Common myeloid progenitor, CD34-positive (primary cell): ENCODE data around the gene PLK2.
A peak's percentile ranks its signal among the peaks of the same experiment; 100 is the strongest.

Source experiments
- CTCF ChIA-PET: fragments of 350-600 bp; sonication (Branson Sonifier 250); formaldehyde crosslinking; loops from one replicate; lab custom pipeline; 2021; ENCODE audit warnings: antibody characterized with exemption; lab: Charles Lee
- POLR2A ChIA-PET: fragments of 350-600 bp; sonication (Branson Sonifier 250); formaldehyde crosslinking; loops from one replicate; lab custom pipeline; 2021; ENCODE audit warnings: antibody characterized with exemption; lab: Charles Lee
- DNase-seq, 3 donors: peaks; one replicate each; pipeline versions ENCODE4 v3.0.0 to v3.0.0-alpha.2; 2013
- H3K27ac ChIP-seq, 2 experiments: 1 replicate in 1 of 2; 2 replicates in 1 of 2; pipeline ENCODE4 v1.7.0; 2013; ENCODE audit warnings: inconsistent platforms in 2 of 2, low read length in 2 of 2, mild to moderate bottlenecking in 2 of 2, low read depth in 1 of 2, moderate library complexity in 1 of 2; ENCODE audit not compliant: severe bottlenecking in 2 of 2, insufficient read depth in 1 of 2, poor library complexity in 1 of 2
- H3K27me3 ChIP-seq, 5 experiments: replicated peaks in 2 of 5; 1 replicate in 3 of 5; 2 replicates in 2 of 5; pipeline versions ENCODE4 v1.6.1 to v1.7.0; 2013; ENCODE audit warnings: low read length in 4 of 5, mild to moderate bottlenecking in 2 of 5, moderate library complexity in 2 of 5, inconsistent platforms in 1 of 5; ENCODE audit not compliant: insufficient read depth in 5 of 5, control insufficient read depth in 4 of 5
- H3K36me3 ChIP-seq, 4 experiments: 1 replicate in 2 of 4; 2 replicates in 2 of 4; pipeline versions ENCODE4 v1.6.1 to v1.7.0; 2013; ENCODE audit warnings: low read length in 3 of 4, control low read depth in 1 of 4, mild to moderate bottlenecking in 1 of 4; ENCODE audit not compliant: control insufficient read depth in 4 of 4, insufficient read depth in 4 of 4
- H3K4me1 ChIP-seq, 4 experiments: 1 replicate in 3 of 4; 2 replicates in 1 of 4; pipeline versions ENCODE4 v1.6.1 to v1.7.1; 2013; ENCODE audit warnings: low read length in 3 of 4, mild to moderate bottlenecking in 3 of 4, control low read depth in 1 of 4, inconsistent platforms in 1 of 4, moderate library complexity in 1 of 4; ENCODE audit not compliant: control insufficient read depth in 4 of 4, insufficient read depth in 4 of 4; ENCODE audit errors: control extremely low read depth in 1 of 4
- H3K4me3 ChIP-seq, 7 experiments: 1 replicate in 4 of 7; 2 replicates in 3 of 7; pipeline versions ENCODE4 v1.5.1 to v1.7.0; 2013; ENCODE audit warnings: mild to moderate bottlenecking in 7 of 7, low read length in 6 of 7, moderate library complexity in 6 of 7, inconsistent platforms in 2 of 7, low read depth in 2 of 7, control low read depth in 1 of 7; ENCODE audit not compliant: insufficient read depth in 4 of 7, control insufficient read depth in 1 of 7; ENCODE audit errors: extremely low read depth in 1 of 7
- H3K9me3 ChIP-seq, 5 experiments: 1 replicate in 4 of 5; 2 replicates in 1 of 5; pipeline versions ENCODE4 v1.6.1 to v1.7.1; 2013; ENCODE audit warnings: low read length in 4 of 5, mild to moderate bottlenecking in 2 of 5, inconsistent platforms in 1 of 5, low read depth in 1 of 5, moderate library complexity in 1 of 5; ENCODE audit not compliant: control insufficient read depth in 4 of 5, insufficient read depth in 2 of 5; ENCODE audit errors: control extremely low read depth in 1 of 5
- WGBS: methylation state at CpG from one replicate; pipeline ENCODE4 v1.1.5; 2013; ENCODE audit not compliant: insufficient coverage; 5-methylcytosine and 5-hydroxymethylcytosine counted together

Gene PLK2

GRCh38 chr5:58482536-58482935 is 22.6 kb upstream of the PLK2 start:
- WGBS, result 100% methylated on average over 1 of the region's 1 CpG

GRCh38 chr5:58481828-58482227 is 21.9 kb upstream of the PLK2 start:
- no peak overlapping the region for H3K27ac ChIP-seq
- H3K4me1 ChIP-seq, result peaks cover 1 to 17% (median 6%) of the 10 kb centered on the region in 4 experiments
- ChIA-PET POLR2A (no interaction called here), CTCF (no interaction called here)
- no peak overlapping the region for H3K4me3 ChIP-seq
- H3K36me3 ChIP-seq, result no peaks in the 10 kb centered on the region
- no peak for DNase-seq
- WGBS, result 98% methylated on average over 6 of the region's 6 CpGs
- H3K27me3 ChIP-seq, result no peaks in the 10 kb centered on the region
- no peaks in the 10 kb centered on the region for H3K9me3 ChIP-seq

More at GRCh38 chr5:58482536-58482935, 22.6 kb upstream of the PLK2 start:
- CTCF ChIA-PET, result no interaction called here
- H3K27ac ChIP-seq, result no peak overlapping the region
- peaks cover 0 to 10% (median 3%) of the 10 kb centered on the region in 4 experiments for H3K4me1 ChIP-seq
- H3K4me3 ChIP-seq, result no peak overlapping the region
- H3K27me3 ChIP-seq, result no peaks in the 10 kb centered on the region
- DNase-seq, result no peak
- H3K36me3 ChIP-seq, result no peaks in the 10 kb centered on the region
- no peaks in the 10 kb centered on the region for H3K9me3 ChIP-seq
- POLR2A ChIA-PET, result no interaction called here

- POLR2A ChIA-PET, result no interaction called here
- H3K36me3 ChIP-seq, result no peaks in the 10 kb centered on the region
- peaks cover 0 to under 1% (median 0%) of the 10 kb centered on the region in 5 experiments for H3K9me3 ChIP-seq
- DNase-seq, result no peak
- no peak overlapping the region for H3K4me3 ChIP-seq
- CTCF ChIA-PET, result interaction anchor here (1.0 to 1.1 kb wide), 2 partner anchors 14 to 981 kb away, joined by 3 read pairs; no protein-coding TSS in a partner anchor
- no peaks in the 10 kb centered on the region for H3K27me3 ChIP-seq
- no peak overlapping the region for H3K27ac ChIP-seq
- peaks cover 1 to 20% (median 6%) of the 10 kb centered on the region in 4 experiments for H3K4me1 ChIP-seq
Measured at GRCh38 chr5:58481066-58481676, 21.3 kb upstream of the PLK2 start.

GRCh38 chr5:58477760-58478376 is 18.0 kb upstream of the PLK2 start:
- Histone ChIP-seq H3K4me1 (peaks cover 1 to 12% (median 4%) of the 10 kb centered on the region in 4 experiments), H3K36me3 (no peaks in the 10 kb centered on the region), H3K27ac (no peak overlapping the region), H3K4me3 (no peak overlapping the region), H3K9me3 (peaks cover 0 to 11% (median 2%) of the 10 kb centered on the region in 5 experiments), H3K27me3 (no peaks in the 10 kb centered on the region)
- CTCF ChIA-PET, result interaction anchor here (0.6 to 9.0 kb wide), 20 partner anchors 10 to 1183 kb away, joined by 3 to 153 read pairs (median 4); no protein-coding TSS in a partner anchor
- DNase-seq, result peak in 2 of 3 donors; percentile 56 to 64
- WGBS, result no CpG with 5 or more reads among the region's 1 CpG
- POLR2A ChIA-PET, result no interaction called here

- 100% methylated on average over 3 of the region's 3 CpGs for WGBS
- ChIA-PET POLR2A (no interaction called here), CTCF (interaction anchor here (9.0 kb wide), 1 partner anchor 375 kb away, joined by 153 read pairs; no protein-coding TSS in a partner anchor)
- Histone ChIP-seq H3K4me1 (peaks cover 1 to 13% (median 4%) of the 10 kb centered on the region in 4 experiments), H3K27ac (no peak overlapping the region), H3K27me3 (no peaks in the 10 kb centered on the region), H3K4me3 (no peak overlapping the region), H3K9me3 (peaks cover 0 to 11% (median 2%) of the 10 kb centered on the region in 5 experiments), H3K36me3 (no peaks in the 10 kb centered on the region)
- no peak for DNase-seq
Measured at GRCh38 chr5:58475404-58475803, 15.5 kb upstream of the PLK2 start.

GRCh38 chr5:58469896-58470295 is 10.0 kb upstream of the PLK2 start:
- no peaks in the 10 kb centered on the region for H3K36me3 ChIP-seq
- no peaks in the 10 kb centered on the region for H3K27me3 ChIP-seq
- peak in 2 of 3 donors; percentile 53 to 59 for DNase-seq
- ChIA-PET CTCF (interaction anchor here (1.1 to 1.9 kb wide), 2 partner anchors 9 to 1171 kb away, joined by 3 to 11 read pairs; partner anchors contain the start of gene PLK2), POLR2A (no interaction called here)
- no CpG with 5 or more reads among the region's 2 CpGs for WGBS
- peaks cover 0 to 12% (median 5%) of the 10 kb centered on the region in 4 experiments for H3K4me1 ChIP-seq
- H3K4me3 ChIP-seq, result no peak overlapping the region
- H3K27ac ChIP-seq, result no peak overlapping the region
- peaks cover 0 to 2% (median 0%) of the 10 kb centered on the region in 5 experiments for H3K9me3 ChIP-seq

GRCh38 chr5:58466939-58467338 is 7.1 kb upstream of the PLK2 start:
- H3K9me3 ChIP-seq, result no peaks in the 10 kb centered on the region
- CTCF ChIA-PET, result interaction anchor here (1.4 to 2.7 kb wide), 5 partner anchors 14 to 1169 kb away, joined by 3 to 12 read pairs (median 6); no protein-coding TSS in a partner anchor
- no peak overlapping the region for H3K27ac ChIP-seq
- no peaks in the 10 kb centered on the region for H3K27me3 ChIP-seq
- peaks cover 0 to 12% (median 5%) of the 10 kb centered on the region in 4 experiments for H3K4me1 ChIP-seq
- DNase-seq, result peak; percentile 37 to 85 (median 75)
- no peaks in the 10 kb centered on the region for H3K36me3 ChIP-seq
- no peak overlapping the region for H3K4me3 ChIP-seq
- POLR2A ChIA-PET, result no interaction called here
- 0% methylated on average over 1 of the region's 4 CpGs for WGBS
